Mesendoderm (in vitro differentiated cells): ENCODE results near the gene SRSF10.

ENCODE experiments used
- DNase-seq: peaks from one replicate; pipeline ENCODE4 v3.0.0; 2013
- H2AK5ac ChIP-seq: 2 replicates; pipeline ENCODE4 v1.6.1; 2013; ENCODE audit warnings: low read length, inconsistent platforms
- H2BK120ac ChIP-seq: 2 replicates; pipeline ENCODE4 v1.6.1; 2013; ENCODE audit warnings: low read depth, mild to moderate bottlenecking, low read length, moderate library complexity, mixed read lengths
- H2BK15ac ChIP-seq: replicated peaks from 2 replicates; pipeline ENCODE4 v1.6.1; 2013; ENCODE audit warnings: low read depth, mild to moderate bottlenecking, moderate library complexity
- H2BK5ac ChIP-seq: 2 replicates; pipeline ENCODE4 v1.6.1; 2013; ENCODE audit warnings: low read length, inconsistent platforms
- H3K18ac ChIP-seq: 2 replicates; pipeline ENCODE4 v1.6.1; 2013; ENCODE audit warnings: mild to moderate bottlenecking, low read length, mixed read lengths
- H3K23ac ChIP-seq: one replicate; pipeline ENCODE4 v1.6.1; 2013; ENCODE audit warnings: low read length
- H3K27ac ChIP-seq: 2 replicates; pipeline ENCODE4 v1.5.1; 2013; ENCODE audit warnings: low read depth, mild to moderate bottlenecking, inconsistent platforms, low read length, moderate library complexity
- H3K27me3 ChIP-seq: 2 replicates; pipeline ENCODE4 v1.6.1; 2013; ENCODE audit warnings: low read length, control low read depth, mild to moderate bottlenecking, inconsistent platforms; ENCODE audit not compliant: insufficient read depth, poor library complexity
- H3K36me3 ChIP-seq: 2 replicates; pipeline ENCODE4 v1.6.1; 2013; ENCODE audit warnings: low read length, inconsistent platforms; ENCODE audit not compliant: control insufficient read depth, insufficient read depth
- H3K4ac ChIP-seq: one replicate; pipeline ENCODE4 v1.6.1; 2013; ENCODE audit warnings: low read depth, mild to moderate bottlenecking, low read length, moderate library complexity
- H3K4me1 ChIP-seq: 2 replicates; pipeline ENCODE4 v1.6.1; 2013; ENCODE audit warnings: low read depth, low read length, inconsistent platforms; ENCODE audit not compliant: control insufficient read depth
- H3K4me2 ChIP-seq: 2 replicates; pipeline ENCODE4 v1.6.1; 2013; ENCODE audit warnings: low read length
- H3K4me3 ChIP-seq: 2 replicates; pipeline ENCODE4 v1.5.1; 2013; ENCODE audit warnings: mild to moderate bottlenecking, low read length
- H3K56ac ChIP-seq: one replicate; pipeline ENCODE4 v1.6.1; 2013; ENCODE audit warnings: low read length
- H3K79me1 ChIP-seq: 2 replicates; pipeline ENCODE4 v1.6.1; 2013; ENCODE audit warnings: low read length, inconsistent platforms
- H3K79me2 ChIP-seq: 2 replicates; pipeline ENCODE4 v1.6.1; 2013; ENCODE audit warnings: mild to moderate bottlenecking, low read length; ENCODE audit not compliant: control insufficient read depth, insufficient read depth
- H3K9ac ChIP-seq: 2 replicates; pipeline ENCODE4 v1.6.1; 2013; ENCODE audit warnings: low read length, inconsistent platforms
- H4K5ac ChIP-seq: one replicate; pipeline ENCODE4 v1.6.1; 2013; ENCODE audit warnings: low read length
- H4K8ac ChIP-seq: one replicate; pipeline ENCODE4 v1.6.1; 2013; ENCODE audit warnings: low read depth, mild to moderate bottlenecking, control low read depth, low read length, moderate library complexity
- whole genome bisulfite sequencing: extraction: QIAGEN DNeasy Blood & Tissue Kit; methylation state at CpG from one replicate; pipeline ENCODE4 v1.1.7; 2013; ENCODE audit warnings: low lambda C conversion rate, missing lambda C conversion rate; ENCODE audit not compliant: insufficient coverage; ENCODE audit errors: extremely low coverage; 5-methylcytosine and 5-hydroxymethylcytosine counted together

The SRSF10 gene

DNA sequence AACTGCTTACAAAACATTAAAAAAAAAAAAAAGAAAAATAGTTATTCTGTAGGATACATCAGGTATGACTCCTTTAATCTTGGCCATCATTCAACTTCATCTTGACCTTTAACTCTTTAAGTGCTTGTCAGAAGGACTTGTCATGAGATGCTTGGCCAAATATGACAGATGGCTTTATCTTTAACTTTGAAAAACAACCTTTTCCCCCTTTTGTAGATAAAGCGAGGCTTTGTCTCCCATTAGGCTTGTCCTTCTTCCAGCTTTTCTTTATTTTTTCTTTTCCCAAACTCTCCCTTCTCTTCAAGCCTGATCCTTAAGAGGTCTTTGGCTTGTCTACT, 2.3 kb downstream of the SRSF10 start:
- Histone ChIP-seq H3K27ac (no peak overlapping the region), H3K36me3 (peaks cover 1% of the 10 kb centered on the region), H3K79me1 (no peaks in the 10 kb centered on the region), H3K4me2 (peak overlapping the region; percentile 2), H4K8ac (no peak overlapping the region), H3K23ac (no peak overlapping the region), H3K4ac (no peak overlapping the region), H3K27me3 (no peaks in the 10 kb centered on the region), H3K18ac (no peak overlapping the region), H2BK15ac (no peak overlapping the region), H3K4me3 (no peak overlapping the region), H3K79me2 (peaks cover 67% of the 10 kb centered on the region), H2AK5ac (no peak overlapping the region), H2BK120ac (no peak overlapping the region), H2BK5ac (no peak overlapping the region), H4K5ac (no peak overlapping the region), H3K9ac (peak overlapping the region; percentile 16), H3K4me1 (peaks cover 3% of the 10 kb centered on the region), H3K56ac (no peak overlapping the region)
- no peak for DNase-seq
- no CpG with 5 or more reads among the region's 1 CpG for WGBS

- H3K79me2 ChIP-seq, result peaks cover 69% of the 10 kb centered on the region
- H4K8ac ChIP-seq, result no peak overlapping the region
- H3K27ac ChIP-seq, result no peak overlapping the region
- no peak overlapping the region for H3K18ac ChIP-seq
- no peak overlapping the region for H4K5ac ChIP-seq
- H2AK5ac ChIP-seq, result no peak overlapping the region
- no peak overlapping the region for H3K23ac ChIP-seq
- H3K27me3 ChIP-seq, result no peaks in the 10 kb centered on the region
- H3K79me1 ChIP-seq, result no peaks in the 10 kb centered on the region
- no peak overlapping the region for H3K4ac ChIP-seq
- H2BK5ac ChIP-seq, result no peak overlapping the region
- peak overlapping the region; percentile 47 for H3K56ac ChIP-seq
- WGBS, result no CpG with 5 or more reads among the region's 4 CpGs
- H2BK15ac ChIP-seq, result no peak overlapping the region
- H3K4me1 ChIP-seq, result peaks cover 3% of the 10 kb centered on the region
- no peak overlapping the region for H3K4me3 ChIP-seq
- no peak for DNase-seq
- no peak overlapping the region for H2BK120ac ChIP-seq
- H3K4me2 ChIP-seq, result peak overlapping the region; percentile 14
- H3K9ac ChIP-seq, result peak overlapping the region; percentile 47
- peaks cover 1% of the 10 kb centered on the region for H3K36me3 ChIP-seq
Measured at GRCh38 chr1:23977187-23977853, 2.8 kb downstream of the SRSF10 start.

DNA sequence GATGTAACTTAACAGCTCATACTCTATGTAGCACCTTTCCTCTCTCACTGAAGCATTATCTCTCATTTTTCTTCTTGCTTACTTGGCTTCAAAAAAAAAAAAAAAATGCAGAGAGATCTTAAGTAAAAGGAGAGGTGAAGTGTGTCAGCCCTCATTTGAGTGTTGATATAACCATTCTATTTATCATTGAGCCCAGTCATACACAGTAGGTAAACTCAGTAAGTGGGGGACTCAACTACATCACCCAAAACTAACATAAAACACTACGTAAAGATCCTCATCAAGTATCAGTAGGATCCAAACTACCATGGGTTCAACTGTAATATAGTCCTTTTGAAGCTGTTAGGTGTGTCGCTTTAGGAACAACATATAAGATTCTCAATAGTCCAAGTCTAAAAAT, 12.3 kb downstream of the SRSF10 start:
- no peak for DNase-seq
- no peak overlapping the region for H2BK5ac ChIP-seq
- H3K18ac ChIP-seq, result no peak overlapping the region
- H3K56ac ChIP-seq, result no peak overlapping the region
- no peak overlapping the region for H2AK5ac ChIP-seq
- no peak overlapping the region for H3K4ac ChIP-seq
- no peak overlapping the region for H3K23ac ChIP-seq
- H3K36me3 ChIP-seq, result peaks cover 1% of the 10 kb centered on the region
- H3K9ac ChIP-seq, result no peak overlapping the region
- H4K8ac ChIP-seq, result no peak overlapping the region
- no peak overlapping the region for H2BK120ac ChIP-seq
- no CpG with 5 or more reads among the region's 2 CpGs for WGBS
- no peak overlapping the region for H3K4me3 ChIP-seq
- no peaks in the 10 kb centered on the region for H3K4me1 ChIP-seq
- no peak overlapping the region for H2BK15ac ChIP-seq
- no peak overlapping the region for H4K5ac ChIP-seq
- H3K79me1 ChIP-seq, result no peaks in the 10 kb centered on the region
- no peak overlapping the region for H3K27ac ChIP-seq
- peaks cover 7% of the 10 kb centered on the region for H3K79me2 ChIP-seq
- H3K4me2 ChIP-seq, result no peak overlapping the region
- no peaks in the 10 kb centered on the region for H3K27me3 ChIP-seq

GRCh38 chr1:23966973-23967493, 13.1 kb downstream of the SRSF10 start:
- H2BK15ac ChIP-seq, result no peak overlapping the region
- H3K27me3 ChIP-seq, result no peaks in the 10 kb centered on the region
- no peak overlapping the region for H3K27ac ChIP-seq
- peaks cover 3% of the 10 kb centered on the region for H3K79me2 ChIP-seq
- no peak overlapping the region for H3K18ac ChIP-seq
- no peaks in the 10 kb centered on the region for H3K79me1 ChIP-seq
- H3K9ac ChIP-seq, result no peak overlapping the region
- DNase-seq, result no peak
- no peak overlapping the region for H3K23ac ChIP-seq
- no peak overlapping the region for H3K4ac ChIP-seq
- H2BK120ac ChIP-seq, result no peak overlapping the region
- no peaks in the 10 kb centered on the region for H3K4me1 ChIP-seq
- H4K5ac ChIP-seq, result no peak overlapping the region
- peaks cover 1% of the 10 kb centered on the region for H3K36me3 ChIP-seq
- H3K56ac ChIP-seq, result no peak overlapping the region
- H3K4me3 ChIP-seq, result no peak overlapping the region
- no peak overlapping the region for H2BK5ac ChIP-seq
- H3K4me2 ChIP-seq, result no peak overlapping the region
- H4K8ac ChIP-seq, result no peak overlapping the region
- no peak overlapping the region for H2AK5ac ChIP-seq

- no peak overlapping the region for H3K27ac ChIP-seq
Measured at GRCh38 chr1:23964790-23965740, 15.1 kb downstream of the SRSF10 start.

More at GRCh38 chr1:23964790-23965740, 15.1 kb downstream of the SRSF10 start:
- Histone ChIP-seq H3K23ac (no peak overlapping the region), H2BK15ac (no peak overlapping the region), H3K4me2 (no peak overlapping the region), H2BK5ac (no peak overlapping the region), H2BK120ac (no peak overlapping the region), H3K9ac (no peak overlapping the region), H3K56ac (no peak overlapping the region), H4K8ac (no peak overlapping the region), H4K5ac (no peak overlapping the region), H3K79me2 (peaks cover 14% of the 10 kb centered on the region), H3K79me1 (no peaks in the 10 kb centered on the region), H3K36me3 (peaks cover under 1% of the 10 kb centered on the region), H3K18ac (no peak overlapping the region), H3K4ac (no peak overlapping the region), H3K4me1 (no peaks in the 10 kb centered on the region), H2AK5ac (no peak overlapping the region), H3K27me3 (no peaks in the 10 kb centered on the region), H3K4me3 (no peak overlapping the region)
- no peak for DNase-seq
- WGBS, result no CpG with 5 or more reads among the region's 5 CpGs
